K562 (cell line): ENCODE results near the gene GDF15. TPM values are rescaled to one million over a fixed set of nuclear protein-coding genes. Genes with fewer than 3 reads are reported as not detected.
A peak's percentile ranks its signal among the peaks of the same experiment; 100 is the strongest.

ENCODE experiments used
- ARID1B ChIP-seq: fragments of 450-650 bp; IDR thresholded peaks from 2 replicates; pipeline ENCODE4 v1.6.1; 2016; ENCODE audit warnings: antibody characterized with exemption, mild to moderate bottlenecking, inconsistent platforms
- CCAR2 ChIP-seq: fragments of 200-400 bp; formaldehyde crosslinking; IDR thresholded peaks from 2 replicates; pipeline ENCODE4 v1.6.1; 2017; ENCODE audit warnings: mild to moderate bottlenecking, low read depth, low read length
- CREM ChIP-seq: IDR thresholded peaks from 2 replicates; pipeline ENCODE4 v1.6.1; 2014; ENCODE audit warnings: antibody characterized with exemption, low read depth
- CXXC5 ChIP-seq: fragments of 250-450 bp; sonication (Bioruptor Pico); IDR thresholded peaks from 2 replicates; pipeline ENCODE4 v1.8.0; 2022; ENCODE audit warnings: inconsistent platforms, mild to moderate bottlenecking, moderate library complexity
- ETV5 ChIP-seq: sonication (generic); formaldehyde crosslinking; IDR thresholded peaks from 2 replicates; pipeline ENCODE4 v1.4.0; 2020; ENCODE audit warnings: low read depth, mild to moderate bottlenecking, missing genetic modification reagents
- HEY1 ChIP-seq: fragments of 250-450 bp; sonication (Bioruptor Pico); IDR thresholded peaks from 2 replicates; pipeline ENCODE4 v1.5.0; 2020; ENCODE audit warnings: mild to moderate bottlenecking, moderate library complexity, borderline replicate concordance
- HNRNPL ChIP-seq: fragments of 200-400 bp; formaldehyde crosslinking; IDR thresholded peaks from 2 replicates; pipeline ENCODE4 v1.6.1; 2017; ENCODE audit warnings: low read depth, mild to moderate bottlenecking, low read length
- JUNB ChIP-seq: fragments of 450-650 bp; formaldehyde crosslinking; conservative IDR thresholded peaks from 2 replicates; pipeline ENCODE4 v1.4.0; 2020; ENCODE audit warnings: mild to moderate bottlenecking
- MAZ ChIP-seq, 2 experiments: fragments of 450-650 bp in 1 of 2; sonication (generic) in 1 of 2; formaldehyde crosslinking; IDR thresholded peaks in 1 of 2; conservative IDR thresholded peaks in 1 of 2; 2 replicates each; pipeline versions ENCODE4 v1.4.0 to v1.5.0; 2020; ENCODE audit warnings: mild to moderate bottlenecking in 1 of 2, missing genetic modification reagents in 1 of 2
- MEIS2 ChIP-seq: fragments of 450-650 bp; IDR thresholded peaks from 2 replicates; pipeline ENCODE4 v1.6.1; 2014; ENCODE audit warnings: mild to moderate bottlenecking; ENCODE audit not compliant: partially characterized antibody
- MTA1 ChIP-seq: fragments of 450-650 bp; IDR thresholded peaks from 2 replicates; pipeline ENCODE4 v1.6.1; 2017; ENCODE audit warnings: borderline replicate concordance
- MTA2 ChIP-seq: fragments of 450-650 bp; IDR thresholded peaks from 2 replicates; pipeline ENCODE4 v1.6.1; 2016; ENCODE audit warnings: low read depth
- MXD1 ChIP-seq: fragments of 250-450 bp; sonication (Bioruptor Pico); IDR thresholded peaks from 2 replicates; pipeline ENCODE4 v1.8.0; 2021; ENCODE audit warnings: borderline replicate concordance, mild to moderate bottlenecking, moderate library complexity; ENCODE audit not compliant: poor library complexity, severe bottlenecking
- TCFL5 ChIP-seq: fragments of 250-450 bp; sonication (Bioruptor Pico); conservative IDR thresholded peaks from 2 replicates; pipeline ENCODE4 v1.6.1; 2021; ENCODE audit warnings: mild to moderate bottlenecking, moderate library complexity, matching md5 sums
- UBTF ChIP-seq, 2 experiments: IDR thresholded peaks; 2 replicates each; pipeline ENCODE4 v1.6.1; 2012; ENCODE audit warnings: improper control_type of control experiment in 2 of 2, low read depth in 2 of 2, low read length in 2 of 2, borderline replicate concordance in 1 of 2
- ZNF449 ChIP-seq: fragments of 250-450 bp; sonication (Bioruptor Pico); IDR thresholded peaks from 2 replicates; pipeline ENCODE4 v1.8.0; 2022; ENCODE audit warnings: moderate library complexity, mild to moderate bottlenecking, inconsistent platforms
- ZNF668 ChIP-seq: fragments of 250-450 bp; sonication (Bioruptor Pico); IDR thresholded peaks from 2 replicates; pipeline ENCODE4 v1.8.0; 2022; ENCODE audit warnings: mild to moderate bottlenecking, inconsistent platforms
- polyA plus RNA-seq, 8 experiments: library from polyadenylated mRNA; depleted of rRNA in 4 of 8; stranded (reverse) in 5 of 8; unstranded in 3 of 8; fragments of >200 nt; fragmentation: Nextera tagmentation in 2 of 8; fragmentation: Illumina TruSeq in 1 of 8; extraction: Ambion mirVana in 2 of 8; extraction: Trizol in 1 of 8; gene quantifications; 2 replicates each; pipeline versions ENCODE4 v1.2.1 to v1.2.3, GENCODE V29; 2011 to 2014; ENCODE audit warnings: inconsistent platforms in 1 of 8, missing spikeins in 1 of 8
- total RNA-seq, 7 experiments: library from RNA; depleted of rRNA in 6 of 7; stranded (reverse); fragments of >200 nt in 6 of 7; fragmentation: Illumina TruSeq in 2 of 7; extraction: Trizol in 2 of 7; gene quantifications; 2 replicates each; pipeline versions ENCODE4 v1.2.1 to v1.2.3, GENCODE V29; 2011 to 2021; ENCODE audit warnings: low replicate concordance in 1 of 7
- TF ChIP-seq, protein P1 (sequence below): fragments of 450-650 bp; conservative IDR thresholded peaks from 2 replicates; pipeline ENCODE4 v1.6.1; 2016; ENCODE audit warnings: missing genetic modification characterization, low read depth, mild to moderate bottlenecking, missing compliant biosample characterization, moderate library complexity
- TF ChIP-seq, protein P2 (sequence below): fragments of 200-400 bp; formaldehyde crosslinking; IDR thresholded peaks from 2 replicates; pipeline ENCODE4 v1.6.1; 2017; ENCODE audit warnings: mild to moderate bottlenecking, low read depth, low read length, moderate library complexity

The GDF15 gene
- total and polyA plus RNA-seq, 9 of the 15 experiments (the other 6 are each of a cell fraction or from before 2014, with no cell fraction given), result 2.3 to 82.4 (median 12.5) TPM

- TF ChIP-seq, protein P1, sequence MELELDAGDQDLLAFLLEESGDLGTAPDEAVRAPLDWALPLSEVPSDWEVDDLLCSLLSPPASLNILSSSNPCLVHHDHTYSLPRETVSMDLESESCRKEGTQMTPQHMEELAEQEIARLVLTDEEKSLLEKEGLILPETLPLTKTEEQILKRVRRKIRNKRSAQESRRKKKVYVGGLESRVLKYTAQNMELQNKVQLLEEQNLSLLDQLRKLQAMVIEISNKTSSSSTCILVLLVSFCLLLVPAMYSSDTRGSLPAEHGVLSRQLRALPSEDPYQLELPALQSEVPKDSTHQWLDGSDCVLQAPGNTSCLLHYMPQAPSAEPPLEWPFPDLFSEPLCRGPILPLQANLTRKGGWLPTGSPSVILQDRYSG (tag), result peak; percentile 90
- TF ChIP-seq TCFL5 (peak; percentile 69; the same call in 1 of the 2 replicates), ZNF668 (CRISPR knock-in tag) (peak; percentile 76), HNRNPL (no peak), MXD1 (CRISPR knock-in tag) (no peak), CCAR2 (no peak), HEY1 (peak; percentile 81; the same call in 1 of the 2 replicates), CREM (peak; percentile 94), CXXC5 (peak; percentile 80), ARID1B (peak; percentile 89), ETV5 (CRISPR knock-in tag) (peak; percentile 91), MAZ (CRISPR knock-in tag; conservative IDR thresholded peaks at IDR 0.05 in 1 of 2, IDR thresholded peaks at IDR 0.05 in 1 of 2) (peak; percentile 51 to 78), JUNB (CRISPR knock-in tag) (0 out of 2 replicates have a peak, but pooled peaks have one; percentile 28), MEIS2 (peak; percentile 42), ZNF449 (peak; percentile 32; the same call in 1 of the 2 replicates), UBTF (IDR thresholded peaks at IDR 0.05; ENCODE audit: borderline replicate concordance in 1 of 2, low read depth in 2 of 2, low read length in 2 of 2) (0 out of 4 replicates have a peak, but pooled peaks of 1 of the 2 experiments have one; percentile 22), MTA1 (peak; percentile 84), MTA2 (peak; percentile 28; the same call in 1 of the 2 replicates)
- TF ChIP-seq, protein P2, sequence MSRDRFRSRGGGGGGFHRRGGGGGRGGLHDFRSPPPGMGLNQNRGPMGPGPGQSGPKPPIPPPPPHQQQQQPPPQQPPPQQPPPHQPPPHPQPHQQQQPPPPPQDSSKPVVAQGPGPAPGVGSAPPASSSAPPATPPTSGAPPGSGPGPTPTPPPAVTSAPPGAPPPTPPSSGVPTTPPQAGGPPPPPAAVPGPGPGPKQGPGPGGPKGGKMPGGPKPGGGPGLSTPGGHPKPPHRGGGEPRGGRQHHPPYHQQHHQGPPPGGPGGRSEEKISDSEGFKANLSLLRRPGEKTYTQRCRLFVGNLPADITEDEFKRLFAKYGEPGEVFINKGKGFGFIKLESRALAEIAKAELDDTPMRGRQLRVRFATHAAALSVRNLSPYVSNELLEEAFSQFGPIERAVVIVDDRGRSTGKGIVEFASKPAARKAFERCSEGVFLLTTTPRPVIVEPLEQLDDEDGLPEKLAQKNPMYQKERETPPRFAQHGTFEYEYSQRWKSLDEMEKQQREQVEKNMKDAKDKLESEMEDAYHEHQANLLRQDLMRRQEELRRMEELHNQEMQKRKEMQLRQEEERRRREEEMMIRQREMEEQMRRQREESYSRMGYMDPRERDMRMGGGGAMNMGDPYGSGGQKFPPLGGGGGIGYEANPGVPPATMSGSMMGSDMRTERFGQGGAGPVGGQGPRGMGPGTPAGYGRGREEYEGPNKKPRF, result no peak
Observed at GRCh38 chr19:18364826-18365528, 21.0 kb upstream of the GDF15 start (continued).
